A549 (cell line): ENCODE data around the gene SLCO2A1. TPM values are rescaled to one million over a fixed set of nuclear protein-coding genes. Genes with fewer than 3 reads are reported as not detected.

Experiments
- ATAC-seq, 2 experiments: fragments of 200-7000 bp in 1 of 2; fragments of >200 bp in 1 of 2; cut with Nextera tagmentation in 1 of 2; cut with Tn5 transposase in 1 of 2; 3 replicates each; pipeline versions ENCODE4 v1.8.0 to v1.9.1; 2018 to 2020; ENCODE audit warnings: mild to moderate bottlenecking in 1 of 2, moderate library complexity in 1 of 2
- CTCF ChIA-PET: fragments of 300-600 bp; sonication (Branson Sonifier 250); formaldehyde crosslinking; extraction: SDS; loops from one replicate; lab custom pipeline; 2021; ENCODE audit warnings: antibody characterized with exemption, inconsistent platforms; lab: Yijun Ruan, JAX
- POLR2A ChIA-PET: fragments of 350-600 bp; formaldehyde crosslinking; extraction: SDS; loops from one replicate; lab custom pipeline; 2021; ENCODE audit warnings: antibody characterized with exemption, inconsistent platforms; lab: Yijun Ruan, JAX
- DNase-seq, 2 experiments: peaks; one replicate each; pipeline versions ENCODE4 v3.0.0 to v3.0.0-alpha.2; 2011 to 2016; ENCODE audit warnings: low read depth in 1 of 2, low spot score in 1 of 2
- FAIRE-seq: peaks from 2 replicates; lab custom pipeline; 2011; peaks lifted over from hg19 to GRCh38; lab: Jason Lieb, UNC
- H3K27ac ChIP-seq, 2 experiments: fragments of >200 bp; sonication (Bioruptor Twin); formaldehyde crosslinking; 3 replicates each; pipeline ENCODE4 v1.5.1; 2016 to 2017
- H3K4me1 ChIP-seq: fragments of >200 bp; sonication (Bioruptor Twin); formaldehyde crosslinking; 3 replicates; pipeline ENCODE4 v1.6.1; 2016
- H3K4me2 ChIP-seq: fragments of >200 bp; sonication (Bioruptor Twin); formaldehyde crosslinking; 3 replicates; pipeline ENCODE4 v1.6.1; 2016
- H3K4me3 ChIP-seq: fragments of >200 bp; sonication (Bioruptor Twin); formaldehyde crosslinking; 3 replicates; pipeline ENCODE4 v1.5.1; 2016
- H3K9me3 ChIP-seq: fragments of >200 bp; sonication (Bioruptor Twin); formaldehyde crosslinking; 3 replicates; pipeline ENCODE4 v1.6.1; 2016
- BHLHE40 ChIP-seq: IDR thresholded peaks from 2 replicates; pipeline ENCODE4 v1.6.1; 2012; ENCODE audit warnings: low read depth, low read length, inconsistent platforms
- CBX2 ChIP-seq: fragments of 200-600 bp; sonication (generic); IDR thresholded peaks from 2 replicates; pipeline ENCODE4 v1.6.1; 2016; ENCODE audit warnings: low read depth, mild to moderate bottlenecking, borderline replicate concordance
- CBX8 ChIP-seq: fragments of 200-600 bp; sonication (generic); IDR thresholded peaks from 2 replicates; pipeline ENCODE4 v1.6.1; 2016
- CEBPB ChIP-seq, 2 experiments: fragments of >200 bp in 1 of 2; sonication (Bioruptor Twin) in 1 of 2; formaldehyde crosslinking in 1 of 2; IDR thresholded peaks; 2 replicates each; pipeline ENCODE4 v1.6.1; 2012 to 2016
- E2F6 ChIP-seq: IDR thresholded peaks from 2 replicates; pipeline ENCODE4 v1.6.1; 2012; ENCODE audit warnings: low read depth, borderline replicate concordance
- FOSL2 ChIP-seq, 2 experiments: fragments of 450-650 bp in 1 of 2; fragments of >200 bp in 1 of 2; sonication (Bioruptor Twin) in 1 of 2; formaldehyde crosslinking; IDR thresholded peaks; 2 replicates each; pipeline versions ENCODE4 v1.5.0 to v1.6.1; 2016 to 2020; ENCODE audit warnings: mild to moderate bottlenecking in 1 of 2, moderate library complexity in 1 of 2
- HEYL ChIP-seq: fragments of 250-450 bp; sonication (Bioruptor Pico); IDR thresholded peaks from 2 replicates; pipeline ENCODE4 v1.8.0; 2021; ENCODE audit warnings: mild to moderate bottlenecking, moderate library complexity
- HOXA7 ChIP-seq: fragments of 250-450 bp; sonication (Bioruptor Pico); IDR thresholded peaks from 2 replicates; pipeline ENCODE4 v1.5.0; 2020; ENCODE audit warnings: mild to moderate bottlenecking, moderate library complexity
- HOXB13 ChIP-seq: fragments of 250-450 bp; sonication (Bioruptor Pico); IDR thresholded peaks from 2 replicates; pipeline ENCODE4 v1.5.0; 2020; ENCODE audit warnings: low read depth, mild to moderate bottlenecking, moderate library complexity
- HOXB5 ChIP-seq: fragments of 250-450 bp; sonication (Bioruptor Pico); IDR thresholded peaks from 2 replicates; pipeline ENCODE4 v1.5.0; 2020; ENCODE audit warnings: mild to moderate bottlenecking, moderate library complexity
- JUN ChIP-seq, 2 experiments: fragments of >200 bp; sonication (Bioruptor Twin); formaldehyde crosslinking; IDR thresholded peaks; 2 replicates in 1 of 2; 3 replicates in 1 of 2; pipeline ENCODE4 v1.6.1; 2016 to 2017
- JUNB ChIP-seq: fragments of >200 bp; sonication (Bioruptor Twin); formaldehyde crosslinking; IDR thresholded peaks from 2 replicates; pipeline ENCODE4 v1.6.1; 2016
- MAFK ChIP-seq: fragments of 450-650 bp; IDR thresholded peaks from 2 replicates; pipeline ENCODE4 v1.6.1; 2014; ENCODE audit not compliant: partially characterized antibody
- MAZ ChIP-seq: fragments of 150-350 bp; IDR thresholded peaks from 2 replicates; pipeline ENCODE4 v1.6.1; 2014; ENCODE audit warnings: antibody characterized with exemption, low read depth, low read length, borderline replicate concordance
- NFE2L2 ChIP-seq: fragments of 150-350 bp; conservative IDR thresholded peaks from 2 replicates; pipeline ENCODE4 v1.6.1; 2014; ENCODE audit warnings: low read length
- NR3C1 ChIP-seq: fragments of >200 bp; sonication (Bioruptor Twin); formaldehyde crosslinking; IDR thresholded peaks from 3 replicates; pipeline ENCODE4 v1.6.1; 2017
- PBX3 ChIP-seq: IDR thresholded peaks from 2 replicates; pipeline ENCODE4 v1.6.1; 2012
- RAD21 ChIP-seq, 2 experiments: fragments of >200 bp in 1 of 2; sonication (Bioruptor Twin) in 1 of 2; formaldehyde crosslinking in 1 of 2; IDR thresholded peaks in 1 of 2; conservative IDR thresholded peaks in 1 of 2; 2 replicates in 1 of 2; 3 replicates in 1 of 2; pipeline ENCODE4 v1.6.1; 2012 to 2018; ENCODE audit warnings: inconsistent platforms in 1 of 2
- RCOR1 ChIP-seq: fragments of 150-350 bp; IDR thresholded peaks from 2 replicates; pipeline ENCODE4 v1.6.1; 2014; ENCODE audit warnings: antibody characterized with exemption, low read length, low read depth
- RNF2 ChIP-seq: fragments of 200-600 bp; sonication (generic); IDR thresholded peaks from 2 replicates; pipeline ENCODE4 v1.6.1; 2016; ENCODE audit warnings: low read depth, mild to moderate bottlenecking, antibody characterized with exemption, moderate library complexity, borderline replicate concordance
- SMC3 ChIP-seq: fragments of >200 bp; sonication (Bioruptor Twin); formaldehyde crosslinking; IDR thresholded peaks from 3 replicates; pipeline ENCODE4 v1.6.1; 2018; ENCODE audit warnings: inconsistent platforms
- TFCP2L1 ChIP-seq: fragments of 250-450 bp; sonication (Bioruptor Pico); IDR thresholded peaks from 2 replicates; pipeline ENCODE4 v1.5.0; 2021; ENCODE audit warnings: mild to moderate bottlenecking
- ZC3H11A ChIP-seq: fragments of 450-650 bp; IDR thresholded peaks from 2 replicates; pipeline ENCODE4 v1.6.1; 2014; ENCODE audit warnings: antibody characterized with exemption, mild to moderate bottlenecking
- WGBS: methylation state at CpG from one replicate; pipeline ENCODE4 v1.1.6; 2017; ENCODE audit errors: missing lambda C conversion rate; 5-methylcytosine and 5-hydroxymethylcytosine counted together
- polyA plus RNA-seq, 4 experiments: library from polyadenylated mRNA; depleted of rRNA in 3 of 4; stranded (reverse); fragments of >200 nt; fragmentation: RNase III in 1 of 4; extraction: RNeasy Plus Mini Kit Qiagen cat#74134 plus additional on column Dnase treatment in 1 of 4; gene quantifications; 2 replicates in 3 of 4; 3 replicates in 1 of 4; pipeline ENCODE4 v1.2.3, GENCODE V29; 2011 to 2017

SLCO2A1 gene
- polyA plus RNA-seq, 2 of the 4 experiments (the other 2 are of a cell fraction): 0.12 TPM; not detected in 1

- ChIA-PET POLR2A (no interaction called here), CTCF (interaction anchor here (1.5 kb wide), 1 partner anchor 275 kb away, joined by 5 read pairs; no protein-coding TSS in a partner anchor)
- Histone ChIP-seq H3K4me2 (no peak overlapping the region), H3K9me3 (no peaks in the 10 kb centered on the region), H3K4me1 (0 out of 3 replicates have a peak, but pooled peaks cover 2% of the 10 kb centered on the region), H3K4me3 (no peak overlapping the region), H3K27ac (no peak overlapping the region)
- WGBS: 43% methylated on average over 6 of the region's 10 CpGs
- ATAC-seq: no peak
- DNase-seq: no peak
- no peak for FAIRE-seq
- no peak for TF ChIP-seq NFE2L2
Measured at GRCh38 chr3:133937756-133938601, 91.7 kb downstream of the SLCO2A1 start.

GRCh38 chr3:133937061-133937686 is 92.6 kb downstream of the SLCO2A1 start:
- FAIRE-seq (no peak), ATAC-seq (no peak), DNase-seq (no peak)
- Histone ChIP-seq H3K4me2 (no peak overlapping the region), H3K9me3 (no peaks in the 10 kb centered on the region), H3K4me3 (no peak overlapping the region), H3K27ac (no peak overlapping the region), H3K4me1 (no peaks in the 10 kb centered on the region)
- WGBS: 68% methylated on average over 8 of the region's 8 CpGs
- POLR2A ChIA-PET: no interaction called here
- CTCF ChIA-PET: interaction anchor here (1.5 kb wide), 1 partner anchor 276 kb away, joined by 5 read pairs; no protein-coding TSS in a partner anchor
- no peak for TF ChIP-seq TFCP2L1 (CRISPR knock-in tag)
- no peak for TF ChIP-seq MAZ
- TF ChIP-seq CBX8: no peak
- TF ChIP-seq RNF2: no peak
- TF ChIP-seq NR3C1: no peak
- no peak for TF ChIP-seq HOXA7 (CRISPR knock-in tag)
- TF ChIP-seq HEYL (CRISPR knock-in tag): no peak
- no peak for TF ChIP-seq HOXB13 (CRISPR knock-in tag)
- TF ChIP-seq RAD21 (conservative IDR thresholded peaks at IDR 0.05 in 1 of 2, IDR thresholded peaks at IDR 0.05 in 1 of 2): no peak

GRCh38 chr3:133935843-133936769 is 93.6 kb downstream of the SLCO2A1 start:
- no peak for TF ChIP-seq RCOR1
- no peak for DNase-seq
- ChIA-PET CTCF (no interaction called here), POLR2A (no interaction called here)
- 80% methylated on average over 9 of the region's 13 CpGs for WGBS
- Histone ChIP-seq H3K27ac (no peak overlapping the region), H3K4me2 (no peak overlapping the region), H3K4me3 (no peak overlapping the region), H3K9me3 (no peaks in the 10 kb centered on the region), H3K4me1 (no peaks in the 10 kb centered on the region)
- FAIRE-seq: no peak
- no peak for ATAC-seq

- Histone ChIP-seq H3K4me1 (no peaks in the 10 kb centered on the region), H3K4me2 (no peak overlapping the region), H3K27ac (no peak overlapping the region), H3K9me3 (no peaks in the 10 kb centered on the region), H3K4me3 (no peak overlapping the region)
- FAIRE-seq: no peak
- no peak for ATAC-seq
- WGBS: 65% methylated on average over 6 of the region's 11 CpGs
- TF ChIP-seq MAFK: no peak
- no peak for TF ChIP-seq NFE2L2
- TF ChIP-seq BHLHE40: no peak
- no peak for TF ChIP-seq E2F6
- no peak for TF ChIP-seq FOSL2 (IDR thresholded peaks at IDR 0.05)
- TF ChIP-seq FOSL2 (CRISPR knock-in tag; IDR thresholded peaks at IDR 0.05): no peak
- no peak for TF ChIP-seq RCOR1
- TF ChIP-seq PBX3: no peak
- TF ChIP-seq CEBPB (IDR thresholded peaks at IDR 0.05): no peak
- TF ChIP-seq JUNB: no peak
- TF ChIP-seq SMC3: no peak
- TF ChIP-seq MAZ: no peak
- no peak for TF ChIP-seq HOXB5
- no peak for TF ChIP-seq ZC3H11A
- no peak for TF ChIP-seq JUN (IDR thresholded peaks at IDR 0.05)
- TF ChIP-seq CBX2: no peak
- TF ChIP-seq HOXA7 (CRISPR knock-in tag): no peak
- CTCF ChIA-PET: no interaction called here
- POLR2A ChIA-PET: no interaction called here
- DNase-seq: no peak
Measured at GRCh38 chr3:133934996-133935842, 94.5 kb downstream of the SLCO2A1 start.
